Measurements from ENCODE around the gene ARHGAP10.

Gene ARHGAP10

DNA sequence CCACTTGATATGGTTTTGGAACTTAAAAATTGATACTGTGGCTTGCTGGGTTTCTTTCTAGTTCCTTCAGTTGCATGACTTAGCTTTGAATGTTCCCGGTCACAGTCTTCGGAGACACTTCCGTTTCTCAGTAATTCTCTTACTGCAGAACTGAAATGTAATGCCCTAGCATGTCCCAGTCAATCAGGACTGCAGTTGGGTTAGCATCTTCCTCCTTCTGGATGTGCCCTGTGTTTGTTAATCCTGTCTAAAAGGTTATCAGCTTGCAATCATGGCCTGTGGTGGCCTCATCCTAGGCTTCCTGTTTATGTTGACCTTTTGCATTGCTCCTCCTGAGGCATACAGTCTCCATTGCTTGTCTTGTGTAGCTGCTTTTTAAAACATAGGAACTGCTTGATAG lies 275.9 kb downstream of the ARHGAP10 start:
- H3K27ac ChIP-seq (ENCODE audit: low read depth, low read length) = no peak overlapping the region
- no peak overlapping the region for H3K4me3 ChIP-seq (ENCODE audit: low read length)

DNA sequence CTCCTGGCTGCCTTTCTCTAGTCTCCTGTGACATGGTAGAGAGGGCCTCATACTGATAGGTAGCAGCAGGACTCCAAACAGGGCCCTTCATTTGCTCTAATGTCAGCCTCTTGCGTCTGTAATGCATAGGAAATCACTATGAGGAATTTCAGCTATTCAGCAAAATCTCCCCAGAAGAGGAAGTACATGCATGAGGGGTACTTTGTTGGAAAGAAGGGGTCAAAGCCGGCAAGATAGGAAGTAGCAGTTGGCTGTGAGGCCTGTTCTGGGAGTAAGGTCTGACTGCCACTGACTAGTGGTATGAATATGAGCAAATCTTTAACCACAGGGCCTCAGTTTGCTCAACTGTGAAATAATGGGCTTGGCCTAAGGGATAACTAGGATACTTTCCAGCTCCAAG lies 283.2 kb downstream of the ARHGAP10 start:
- Histone ChIP-seq H3K36me3 (ENCODE audit: control insufficient read depth, low read length) (no peaks in the 10 kb centered on the region), H3K79me2 (ENCODE audit: control insufficient read depth, low read length) (no peaks in the 10 kb centered on the region), H3F3A (ENCODE audit: control insufficient read depth, insufficient read depth) (no peaks in the 10 kb centered on the region), H3K27me3 (ENCODE audit: control insufficient read depth, low read length) (no peaks in the 10 kb centered on the region), H4K20me1 (ENCODE audit: control insufficient read depth, insufficient read depth, low read depth, low read length) (no peaks in the 10 kb centered on the region), H3K27ac (ENCODE audit: low read depth, low read length) (no peak overlapping the region), H3K4me3 (ENCODE audit: low read length) (no peak overlapping the region), H3K9me3 (ENCODE audit: control insufficient read depth, insufficient read depth, low read length) (no peaks in the 10 kb centered on the region), H3K4me1 (ENCODE audit: control insufficient read depth, low read length) (no peaks in the 10 kb centered on the region), H3K4me2 (ENCODE audit: low read length) (no peak overlapping the region), H3K9me2 (replicated peaks; ENCODE audit: control insufficient read depth, low read length) (no peaks in the 10 kb centered on the region)
- no peak for TF ChIP-seq EZH2phosphoT487 (IDR thresholded peaks at IDR 0.05; ENCODE audit: borderline replicate concordance, low read length)
- TF ChIP-seq, protein P1, sequence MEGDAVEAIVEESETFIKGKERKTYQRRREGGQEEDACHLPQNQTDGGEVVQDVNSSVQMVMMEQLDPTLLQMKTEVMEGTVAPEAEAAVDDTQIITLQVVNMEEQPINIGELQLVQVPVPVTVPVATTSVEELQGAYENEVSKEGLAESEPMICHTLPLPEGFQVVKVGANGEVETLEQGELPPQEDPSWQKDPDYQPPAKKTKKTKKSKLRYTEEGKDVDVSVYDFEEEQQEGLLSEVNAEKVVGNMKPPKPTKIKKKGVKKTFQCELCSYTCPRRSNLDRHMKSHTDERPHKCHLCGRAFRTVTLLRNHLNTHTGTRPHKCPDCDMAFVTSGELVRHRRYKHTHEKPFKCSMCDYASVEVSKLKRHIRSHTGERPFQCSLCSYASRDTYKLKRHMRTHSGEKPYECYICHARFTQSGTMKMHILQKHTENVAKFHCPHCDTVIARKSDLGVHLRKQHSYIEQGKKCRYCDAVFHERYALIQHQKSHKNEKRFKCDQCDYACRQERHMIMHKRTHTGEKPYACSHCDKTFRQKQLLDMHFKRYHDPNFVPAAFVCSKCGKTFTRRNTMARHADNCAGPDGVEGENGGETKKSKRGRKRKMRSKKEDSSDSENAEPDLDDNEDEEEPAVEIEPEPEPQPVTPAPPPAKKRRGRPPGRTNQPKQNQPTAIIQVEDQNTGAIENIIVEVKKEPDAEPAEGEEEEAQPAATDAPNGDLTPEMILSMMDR (IDR thresholded peaks at IDR 0.05; ENCODE audit: low read depth, low read length, poor library complexity, severe bottlenecking) = no peak

More for the DNA sequence above, 275.9 kb downstream of the ARHGAP10 start:
- H3K27me3 ChIP-seq (ENCODE audit: control insufficient read depth, low read length) = no peaks in the 10 kb centered on the region
- no peaks in the 10 kb centered on the region for H3K4me1 ChIP-seq (ENCODE audit: control insufficient read depth, low read length)
- no peak for TF ChIP-seq EZH2phosphoT487 (IDR thresholded peaks at IDR 0.05; ENCODE audit: borderline replicate concordance, low read length)
- TF ChIP-seq, protein P1 (IDR thresholded peaks at IDR 0.05; ENCODE audit: low read depth, low read length, poor library complexity, severe bottlenecking) = no peak
- H3K79me2 ChIP-seq (ENCODE audit: control insufficient read depth, low read length) = no peaks in the 10 kb centered on the region
- H3K4me2 ChIP-seq (ENCODE audit: low read length) = no peak overlapping the region
- H3F3A ChIP-seq (ENCODE audit: control insufficient read depth, insufficient read depth) = no peaks in the 10 kb centered on the region
- no peaks in the 10 kb centered on the region for H4K20me1 ChIP-seq (ENCODE audit: control insufficient read depth, insufficient read depth, low read depth, low read length)
- no peaks in the 10 kb centered on the region for H3K36me3 ChIP-seq (ENCODE audit: control insufficient read depth, low read length)
- H3K9me3 ChIP-seq (ENCODE audit: control insufficient read depth, insufficient read depth, low read length) = no peaks in the 10 kb centered on the region
- no peaks in the 10 kb centered on the region for H3K9me2 ChIP-seq (replicated peaks; ENCODE audit: control insufficient read depth, low read length)

DNA sequence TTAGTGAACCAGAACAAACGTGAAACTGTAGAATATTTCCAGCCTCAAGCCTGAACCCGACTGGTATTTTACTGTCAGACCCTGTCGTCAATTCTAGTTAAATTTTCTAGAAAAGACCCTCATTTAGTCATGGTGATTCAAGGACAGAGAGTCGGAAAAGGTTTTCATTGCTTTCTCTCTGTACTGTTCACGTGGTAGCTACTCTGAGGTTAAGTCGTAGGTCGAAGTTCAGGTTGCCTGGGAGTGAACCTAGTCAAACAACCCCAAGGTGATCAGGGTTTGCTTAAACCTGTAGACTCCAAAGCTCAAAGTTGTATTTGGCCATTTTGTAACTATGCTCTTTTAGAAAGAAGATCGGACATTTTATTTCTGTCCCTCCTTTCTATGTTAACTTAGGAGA lies 283.6 kb downstream of the ARHGAP10 start:
- Histone ChIP-seq H3F3A (ENCODE audit: control insufficient read depth, insufficient read depth) (no peaks in the 10 kb centered on the region), H4K20me1 (ENCODE audit: control insufficient read depth, insufficient read depth, low read depth, low read length) (no peaks in the 10 kb centered on the region), H3K9me3 (ENCODE audit: control insufficient read depth, insufficient read depth, low read length) (no peaks in the 10 kb centered on the region), H3K9me2 (replicated peaks; ENCODE audit: control insufficient read depth, low read length) (no peaks in the 10 kb centered on the region), H3K27me3 (ENCODE audit: control insufficient read depth, low read length) (no peaks in the 10 kb centered on the region), H3K4me2 (ENCODE audit: low read length) (no peak overlapping the region), H3K79me2 (ENCODE audit: control insufficient read depth, low read length) (no peaks in the 10 kb centered on the region), H3K36me3 (ENCODE audit: control insufficient read depth, low read length) (no peaks in the 10 kb centered on the region), H3K27ac (ENCODE audit: low read depth, low read length) (no peak overlapping the region), H3K4me1 (ENCODE audit: control insufficient read depth, low read length) (no peaks in the 10 kb centered on the region), H3K4me3 (ENCODE audit: low read length) (no peak overlapping the region)
- TF ChIP-seq EZH2phosphoT487 (IDR thresholded peaks at IDR 0.05; ENCODE audit: borderline replicate concordance, low read length) = no peak
- TF ChIP-seq, protein P1 (IDR thresholded peaks at IDR 0.05; ENCODE audit: low read depth, low read length, poor library complexity, severe bottlenecking) = no peak
